ENCODE data around the gene OR2V1. TPM values are rescaled to one million over a fixed set of nuclear protein-coding genes. Genes with fewer than 3 reads are reported as not detected.
"Not testable (repeated sequence)": the region's sequence is repeated elsewhere in the genome, so short reads cannot be mapped to it uniquely, and the experiment has no call there.

OR2V1 gene
- total RNA-seq, 4 donors from 2014 or later = not detected

DNA sequence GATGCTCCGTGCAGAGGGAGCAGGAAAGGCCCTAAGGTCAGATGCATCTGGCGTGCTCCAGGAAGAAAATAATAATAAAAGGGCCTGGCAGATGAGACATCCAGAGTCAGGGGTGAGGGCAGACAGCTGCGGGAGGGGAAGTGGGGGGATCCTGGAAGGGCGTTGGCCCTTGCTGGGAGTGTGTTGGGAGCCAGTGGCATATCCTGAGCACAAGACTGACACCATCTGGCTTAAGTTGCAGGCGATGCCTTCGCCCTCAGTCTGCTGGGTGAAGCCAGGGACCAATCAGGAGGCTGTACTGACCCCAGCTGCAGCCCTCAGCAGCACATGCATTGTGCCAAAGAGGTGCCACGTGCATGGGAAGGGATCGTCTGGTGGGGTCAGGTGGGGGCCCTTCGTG, 20.2 kb upstream of the OR2V1 start:
- TF ChIP-seq CTCF (IDR thresholded peaks at IDR 0.05; ENCODE audit: low read depth) = no peak

DNA sequence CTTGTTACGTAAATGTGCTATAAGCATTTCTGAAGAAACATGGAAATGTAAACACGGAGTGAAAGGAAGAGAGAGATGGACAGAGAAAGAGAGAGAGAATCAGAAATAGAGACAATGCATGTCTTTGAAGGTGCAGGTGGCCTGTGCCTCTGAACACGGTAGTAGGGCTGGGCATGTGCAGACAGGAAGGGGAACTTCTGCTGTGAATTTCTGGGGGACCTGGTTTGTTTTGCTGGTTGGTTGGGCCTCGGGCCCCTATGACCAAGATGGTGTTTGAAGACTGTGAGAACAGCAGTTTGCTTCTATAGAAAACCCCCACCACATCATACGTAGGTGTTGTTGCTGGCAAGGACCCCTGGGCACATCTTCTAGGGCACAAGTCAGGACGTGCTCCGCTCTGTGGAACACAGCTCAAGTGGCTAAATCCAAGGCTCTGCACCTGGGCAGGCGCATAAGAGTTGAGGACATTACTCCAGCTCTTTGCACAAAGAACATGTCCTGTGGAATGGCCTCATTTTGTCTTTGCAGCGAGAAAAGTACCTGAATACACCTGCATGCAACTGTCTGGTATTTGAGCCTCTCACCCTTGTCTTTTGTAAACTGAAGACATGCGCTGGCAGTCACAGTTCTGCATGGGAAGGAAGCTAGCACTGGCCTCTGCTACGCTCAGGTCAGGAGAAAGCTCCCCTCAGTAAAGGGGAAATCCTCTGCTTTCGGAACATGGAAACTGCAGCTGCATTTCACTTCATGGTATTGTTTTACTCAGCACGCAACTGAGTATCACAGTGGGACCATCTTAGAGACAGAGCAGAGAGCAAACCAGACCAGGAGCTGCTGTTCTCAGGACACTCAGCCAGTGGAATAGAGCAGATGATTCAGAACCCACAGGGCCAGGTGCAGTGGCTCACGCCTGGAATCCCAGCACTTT, 19.1 kb upstream of the OR2V1 start:
- TF ChIP-seq CTCF (IDR thresholded peaks at IDR 0.05; ENCODE audit: low read depth) = no peak

GRCh38 chr5:181149355-181149754, 18.4 kb upstream of the OR2V1 start:
- TF ChIP-seq CTCF (IDR thresholded peaks at IDR 0.05; ENCODE audit: low read depth) = no peak

DNA sequence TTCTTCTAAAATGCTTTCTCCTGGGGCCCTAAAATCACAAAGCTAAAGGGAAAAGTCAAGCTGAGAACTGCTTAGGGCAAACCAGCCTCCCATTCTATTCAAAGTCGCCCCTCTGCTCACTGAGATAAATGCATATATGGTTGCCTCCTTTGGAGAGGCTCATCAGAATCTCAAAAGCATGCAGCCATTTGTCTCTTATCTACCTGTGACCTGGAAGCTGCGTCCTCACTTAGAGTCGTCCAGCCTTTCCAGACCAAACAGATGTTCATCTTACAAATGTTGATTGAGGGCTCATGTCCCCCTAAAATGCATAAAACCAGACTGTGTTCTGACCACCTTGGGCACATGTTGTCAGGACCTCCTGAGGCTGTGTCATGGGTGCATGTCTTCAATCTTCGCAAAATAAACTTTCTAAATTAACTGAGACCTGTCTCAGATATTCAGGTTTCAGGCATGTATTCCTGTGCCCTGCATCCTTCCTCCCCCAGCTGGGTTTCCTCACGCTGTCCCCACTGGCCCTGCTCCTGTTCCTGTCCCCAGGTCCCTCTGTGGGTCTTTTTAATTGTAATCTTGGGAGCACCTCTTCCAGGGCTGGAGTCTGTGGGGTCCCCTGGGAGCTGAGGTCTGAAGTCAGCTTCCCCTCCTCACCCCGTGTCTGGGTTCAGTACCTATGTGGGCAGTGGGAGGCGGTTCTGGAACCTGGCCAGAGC, 16.1 kb upstream of the OR2V1 start, which contains the start of gene OR2V2:
TSS of gene OR2V2 (plus strand) at position 660 of the 710 bp plus-strand sequence. CDS start 7,357 bp downstream, outside the sequence.
- TF ChIP-seq CTCF (IDR thresholded peaks at IDR 0.05; ENCODE audit: low read depth) = not testable (repeated sequence)

DNA sequence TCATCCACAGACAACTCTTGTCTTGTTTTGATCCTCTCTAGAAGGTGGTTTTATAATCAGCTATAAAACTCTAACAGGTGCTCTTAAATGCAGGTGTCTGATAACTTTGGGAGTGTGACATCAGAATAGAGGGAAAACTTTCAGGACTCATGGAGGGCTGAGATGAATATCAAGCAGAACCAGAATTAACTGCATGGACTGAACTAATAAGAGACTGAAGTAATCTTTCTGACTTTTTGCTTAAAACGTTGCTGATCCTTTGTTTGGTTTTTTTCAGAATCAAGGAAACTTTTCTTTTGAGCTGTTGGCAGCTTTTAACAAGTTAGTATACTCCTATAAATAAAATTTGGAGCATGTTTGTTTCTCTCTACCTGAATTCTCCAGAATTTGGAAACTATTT, 14.2 kb upstream of the OR2V1 start:
- TF ChIP-seq CTCF (IDR thresholded peaks at IDR 0.05; ENCODE audit: low read depth) = no peak

DNA sequence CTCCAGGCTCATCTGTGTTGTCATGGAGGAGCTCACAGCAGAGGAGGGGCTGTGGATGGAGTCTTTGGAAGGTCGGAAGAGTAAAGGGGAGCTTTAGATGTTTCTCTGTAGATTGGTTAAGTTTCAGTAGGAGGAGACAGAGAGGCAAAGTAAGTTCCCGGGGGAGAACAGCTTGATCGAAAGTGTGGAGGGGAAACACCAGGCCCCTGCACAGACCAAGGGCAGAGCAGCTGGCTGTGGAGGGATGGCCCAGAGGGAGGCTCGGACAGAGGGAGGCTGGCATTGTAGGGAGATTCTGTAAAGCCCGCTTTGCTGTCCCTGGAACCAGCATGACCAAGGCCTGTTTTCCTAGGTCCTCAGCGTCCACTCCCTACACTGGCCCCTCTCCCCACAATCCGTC, 11.1 kb upstream of the OR2V1 start:
- no peak for TF ChIP-seq CTCF (IDR thresholded peaks at IDR 0.05; ENCODE audit: low read depth)

DNA sequence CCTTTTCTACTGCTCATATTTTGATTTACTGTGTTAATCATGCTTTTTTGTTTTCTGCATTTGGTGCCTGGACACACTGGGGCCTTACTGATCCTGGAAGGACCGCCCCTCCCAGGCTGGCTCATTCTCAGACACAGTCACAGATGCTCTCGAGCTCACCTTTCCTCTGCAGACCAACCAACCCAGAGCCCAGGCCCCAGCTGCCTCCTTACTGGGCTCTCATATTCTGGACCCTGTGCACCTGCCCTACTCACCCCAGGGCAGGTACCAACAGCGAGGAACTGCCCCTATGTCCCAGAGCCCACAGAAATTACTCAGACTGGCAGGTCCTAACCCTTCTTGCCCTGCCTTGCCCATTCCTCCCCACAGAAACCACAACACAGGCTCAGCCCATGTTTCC, 9.8 kb upstream of the OR2V1 start:
- no peak for TF ChIP-seq CTCF (IDR thresholded peaks at IDR 0.05; ENCODE audit: low read depth)

Data from subcutaneous adipose tissue (tissue), 4 donors.